GM12878 (cell line): ENCODE measurements around the gene STARD4. TPM values are rescaled to one million over a fixed set of nuclear protein-coding genes. Genes with fewer than 3 reads are reported as not detected.

Experiments
- ATAC-seq: fragments of 200-7000 bp; cut with Tn5 transposase; 3 replicates; pipeline ENCODE4 v1.9.1; 2020; ENCODE audit warnings: mild to moderate bottlenecking, moderate library complexity
- BruUV-seq: library from RNA; stranded (reverse); fragments of 400-500 nt; replicated peaks from 2 replicates; lab custom pipeline; 2021; lab: Mats Ljungman, UMichigan
- CTCF ChIA-PET: fragments of 300-600 bp; sonication (Branson Sonifier 250); formaldehyde crosslinking; extraction: SDS; loops from one replicate; lab custom pipeline; 2021; ENCODE audit warnings: inconsistent platforms; lab: Yijun Ruan, JAX
- POLR2A ChIA-PET: fragments of 350-600 bp; formaldehyde crosslinking; extraction: SDS; loops from one replicate; lab custom pipeline; 2021; ENCODE audit warnings: inconsistent platforms; lab: Charles Lee
- RAD21 ChIA-PET: fragments of 300-600 bp; sonication (Branson Sonifier 250); formaldehyde crosslinking; loops from one replicate; lab custom pipeline; 2023; ENCODE audit warnings: antibody characterized with exemption; ENCODE audit not compliant: unreplicated experiment; lab: Charles Lee
- SMC1A ChIA-PET: fragments of 300-600 bp; sonication (Branson Sonifier 250); formaldehyde crosslinking; loops from one replicate; lab custom pipeline; 2023; ENCODE audit not compliant: unreplicated experiment, uncharacterized antibody; lab: Charles Lee
- DNase-seq: peaks from one replicate; pipeline ENCODE4 v3.0.0-alpha.2; 2011; ENCODE audit warnings: low read depth, low spot score
- FAIRE-seq: peaks from 3 replicates; lab custom pipeline; 2011; peaks lifted over from hg19 to GRCh38; lab: Jason Lieb, UNC
- H2AFZ ChIP-seq: 2 replicates; pipeline ENCODE4 v1.6.0; 2011; ENCODE audit warnings: low read depth, low read length, control low read depth; ENCODE audit not compliant: control insufficient read depth
- H3K27ac ChIP-seq: 2 replicates; pipeline ENCODE4 v1.5.1; 2011; ENCODE audit warnings: control low read depth; ENCODE audit not compliant: control insufficient read depth, insufficient read depth
- H3K27me3 ChIP-seq, 2 experiments: replicated peaks in 1 of 2; 2 replicates each; pipeline versions ENCODE4 v1.6.0 to v1.6.1; 2011; ENCODE audit warnings: low read length in 1 of 2; ENCODE audit not compliant: control insufficient read depth in 2 of 2, insufficient read depth in 2 of 2
- H3K36me3 ChIP-seq, 2 experiments: 2 replicates each; pipeline ENCODE4 v1.5.1; 2011; ENCODE audit warnings: low read length in 1 of 2; ENCODE audit not compliant: control insufficient read depth in 2 of 2, insufficient read depth in 2 of 2
- H3K4me1 ChIP-seq: 2 replicates; pipeline ENCODE4 v1.6.1; 2011; ENCODE audit warnings: mild to moderate bottlenecking, low read length, moderate library complexity, mixed read lengths; ENCODE audit not compliant: control insufficient read depth, insufficient read depth
- H3K4me2 ChIP-seq: 2 replicates; pipeline ENCODE4 v1.6.0; 2011; ENCODE audit warnings: control low read depth; ENCODE audit not compliant: control insufficient read depth, insufficient read depth
- H3K4me3 ChIP-seq: fragments of 200-600 bp; sonication (generic); 2 replicates; pipeline ENCODE4 v1.5.1; 2016
- H3K79me2 ChIP-seq: 2 replicates; pipeline ENCODE4 v1.6.0; 2011; ENCODE audit warnings: low read length; ENCODE audit not compliant: control insufficient read depth, insufficient read depth
- H3K9ac ChIP-seq: 2 replicates; pipeline ENCODE4 v1.8.0; 2011; ENCODE audit warnings: low read length, control low read depth, mixed read lengths; ENCODE audit not compliant: control insufficient read depth, insufficient read depth
- H3K9me3 ChIP-seq: replicated peaks from 3 replicates; pipeline ENCODE4 v1.5.1; 2011; ENCODE audit warnings: mild to moderate bottlenecking, low read length; ENCODE audit not compliant: control insufficient read depth, insufficient read depth
- H4K20me1 ChIP-seq: 2 replicates; pipeline ENCODE4 v1.6.0; 2011; ENCODE audit not compliant: control insufficient read depth, insufficient read depth
- EED ChIP-seq: sonication (generic); IDR thresholded peaks from 2 replicates; pipeline ENCODE4 v1.6.1; 2016; ENCODE audit warnings: antibody characterized with exemption, low read depth
- GABPA ChIP-seq: IDR thresholded peaks from 2 replicates; pipeline ENCODE4 v1.6.1; 2014; ENCODE audit warnings: antibody characterized with exemption, low read depth, mild to moderate bottlenecking, inconsistent platforms
- KLF5 ChIP-seq: fragments of 450-650 bp; IDR thresholded peaks from 2 replicates; pipeline ENCODE4 v1.6.1; 2014; ENCODE audit warnings: mild to moderate bottlenecking; ENCODE audit not compliant: partially characterized antibody
- MAX ChIP-seq: IDR thresholded peaks from 2 replicates; pipeline ENCODE4 v1.6.1; 2012; ENCODE audit warnings: low read depth, low read length, improper control_type of control experiment
- MYB ChIP-seq: fragments of 150-350 bp; IDR thresholded peaks from 2 replicates; pipeline ENCODE4 v1.6.1; 2014; ENCODE audit warnings: mild to moderate bottlenecking, low read depth, low read length, borderline replicate concordance
- NBN ChIP-seq: fragments of 450-650 bp; IDR thresholded peaks from 2 replicates; pipeline ENCODE4 v1.6.1; 2016
- NR2C2 ChIP-seq: IDR thresholded peaks from 2 replicates; pipeline ENCODE4 v1.6.1; 2011; ENCODE audit warnings: borderline replicate concordance, low read depth; ENCODE audit not compliant: control insufficient read depth, insufficient read length
- RB1 ChIP-seq: fragments of 450-650 bp; formaldehyde crosslinking; IDR thresholded peaks from 2 replicates; pipeline ENCODE4 v1.6.1; 2017; ENCODE audit warnings: mild to moderate bottlenecking, borderline replicate concordance
- USF1 ChIP-seq: IDR thresholded peaks from 2 replicates; pipeline ENCODE4 v1.6.1; 2011; ENCODE audit warnings: borderline replicate concordance, low read depth, mild to moderate bottlenecking, moderate library complexity, mixed read lengths, low read length; ENCODE audit not compliant: insufficient read depth; ENCODE audit errors: extremely low read length
- ZBED1 ChIP-seq: IDR thresholded peaks from 2 replicates; pipeline ENCODE4 v1.6.1; 2016; ENCODE audit warnings: borderline replicate concordance
- ZNF592 ChIP-seq: fragments of 450-650 bp; IDR thresholded peaks from 2 replicates; pipeline ENCODE4 v1.6.1; 2017; ENCODE audit warnings: mild to moderate bottlenecking, moderate library complexity
- ZNF622 ChIP-seq: fragments of 450-650 bp; IDR thresholded peaks from 2 replicates; pipeline ENCODE4 v1.6.1; 2017; ENCODE audit warnings: mild to moderate bottlenecking, inconsistent platforms
- WGBS: methylation state at CpG from one replicate; pipeline ENCODE4 v1.1.6; 2016; ENCODE audit warnings: low lambda C conversion rate; ENCODE audit not compliant: insufficient replicate concordance, insufficient coverage; ENCODE audit errors: missing lambda C conversion rate; 5-methylcytosine and 5-hydroxymethylcytosine counted together
- in situ Hi-C: fragments of 300-500 bp; cut with MboI; formaldehyde crosslinking; loops from 9 replicates; pipeline ENCODE4 v1.14.3; 2018; ENCODE audit warnings: mixed read lengths
- intact Hi-C: fragments of 100-400 bp; cut with micrococcal nuclease; formaldehyde crosslinking; loops from one replicate; pipeline ENCODE4 v1.14.2; 2022; ENCODE audit not compliant: unreplicated experiment
- polyA plus RNA-seq, 11 experiments: library from polyadenylated mRNA; depleted of rRNA in 4 of 11; unstranded in 6 of 11; stranded (reverse) in 5 of 11; fragments of >200 nt; fragmentation: Nextera tagmentation in 4 of 11; fragmentation: Illumina TruSeq in 1 of 11; extraction: Ambion mirVana in 4 of 11; extraction: Trizol in 1 of 11; gene quantifications; 1 replicate in 1 of 11; 2 replicates in 10 of 11; pipeline versions ENCODE4 v1.2.1 to v1.2.3, GENCODE V29; 2011 to 2016; ENCODE audit warnings: inconsistent platforms in 2 of 11, missing spikeins in 2 of 11, low read depth in 1 of 11
- total RNA-seq, 4 experiments: library from RNA; depleted of rRNA in 3 of 4; stranded (reverse); fragments of >200 nt in 3 of 4; fragmentation: Illumina TruSeq in 1 of 4; extraction: Trizol in 1 of 4; gene quantifications; 2 replicates each; pipeline versions ENCODE4 v1.2.1 to v1.2.3, GENCODE V29; 2013 to 2021
- TF ChIP-seq, protein P1 (sequence below): IDR thresholded peaks from 2 replicates; pipeline ENCODE4 v1.6.1; 2012; ENCODE audit warnings: improper control_type of control experiment, low read depth, low read length; ENCODE audit not compliant: insufficient replicate concordance

Gene STARD4
- total and polyA plus RNA-seq, 10 of the 15 experiments (the other 5 are each of a cell fraction or from before 2014, with no cell fraction given): 41.9 to 190 (median 71.6) TPM

GRCh38 chr5:111535879-111536549 lies 23.7 kb upstream of the STARD4 start:
- ChIA-PET SMC1A (interaction anchor here (1.3 kb wide), 1 partner anchor 19 kb away, joined by 3 read pairs; no protein-coding TSS in a partner anchor), POLR2A (no interaction called here), CTCF (interaction anchor here (0.7 to 7.8 kb wide), 4 partner anchors 14 to 609 kb away, joined by 4 to 80 read pairs (median 40); no protein-coding TSS in a partner anchor)
- no peak overlapping the region for H3K4me2 ChIP-seq
- ATAC-seq: no peak
- no peaks in the 10 kb centered on the region for H3K79me2 ChIP-seq
- H3K27me3 ChIP-seq: no peaks in the 10 kb centered on the region
- WGBS: 0% methylated on average over 1 of the region's 1 CpG
- no peak overlapping the region for H2AFZ ChIP-seq
- in situ Hi-C loops: no loop called here
- H3K4me1 ChIP-seq: no peaks in the 10 kb centered on the region
- no peak overlapping the region for H3K27ac ChIP-seq
- FAIRE-seq: peak; percentile 18
- H4K20me1 ChIP-seq: no peaks in the 10 kb centered on the region
- H3K9ac ChIP-seq: no peak overlapping the region
- DNase-seq: no peak
- H3K4me3 ChIP-seq: no peak overlapping the region
- H3K9me3 ChIP-seq: no peaks in the 10 kb centered on the region; the same call in 2 of the 3 replicates
- H3K36me3 ChIP-seq: no peaks in the 10 kb centered on the region
- intact Hi-C loops: no loop called here
- TF ChIP-seq MYB (no peak), NBN (no peak), GABPA (no peak), KLF5 (no peak), NR2C2 (no peak), ZNF622 (no peak), EED (no peak), MAX (no peak), USF1 (no peak), ZNF592 (no peak), RB1 (no peak), ZBED1 (no peak)
- TF ChIP-seq, protein P1, sequence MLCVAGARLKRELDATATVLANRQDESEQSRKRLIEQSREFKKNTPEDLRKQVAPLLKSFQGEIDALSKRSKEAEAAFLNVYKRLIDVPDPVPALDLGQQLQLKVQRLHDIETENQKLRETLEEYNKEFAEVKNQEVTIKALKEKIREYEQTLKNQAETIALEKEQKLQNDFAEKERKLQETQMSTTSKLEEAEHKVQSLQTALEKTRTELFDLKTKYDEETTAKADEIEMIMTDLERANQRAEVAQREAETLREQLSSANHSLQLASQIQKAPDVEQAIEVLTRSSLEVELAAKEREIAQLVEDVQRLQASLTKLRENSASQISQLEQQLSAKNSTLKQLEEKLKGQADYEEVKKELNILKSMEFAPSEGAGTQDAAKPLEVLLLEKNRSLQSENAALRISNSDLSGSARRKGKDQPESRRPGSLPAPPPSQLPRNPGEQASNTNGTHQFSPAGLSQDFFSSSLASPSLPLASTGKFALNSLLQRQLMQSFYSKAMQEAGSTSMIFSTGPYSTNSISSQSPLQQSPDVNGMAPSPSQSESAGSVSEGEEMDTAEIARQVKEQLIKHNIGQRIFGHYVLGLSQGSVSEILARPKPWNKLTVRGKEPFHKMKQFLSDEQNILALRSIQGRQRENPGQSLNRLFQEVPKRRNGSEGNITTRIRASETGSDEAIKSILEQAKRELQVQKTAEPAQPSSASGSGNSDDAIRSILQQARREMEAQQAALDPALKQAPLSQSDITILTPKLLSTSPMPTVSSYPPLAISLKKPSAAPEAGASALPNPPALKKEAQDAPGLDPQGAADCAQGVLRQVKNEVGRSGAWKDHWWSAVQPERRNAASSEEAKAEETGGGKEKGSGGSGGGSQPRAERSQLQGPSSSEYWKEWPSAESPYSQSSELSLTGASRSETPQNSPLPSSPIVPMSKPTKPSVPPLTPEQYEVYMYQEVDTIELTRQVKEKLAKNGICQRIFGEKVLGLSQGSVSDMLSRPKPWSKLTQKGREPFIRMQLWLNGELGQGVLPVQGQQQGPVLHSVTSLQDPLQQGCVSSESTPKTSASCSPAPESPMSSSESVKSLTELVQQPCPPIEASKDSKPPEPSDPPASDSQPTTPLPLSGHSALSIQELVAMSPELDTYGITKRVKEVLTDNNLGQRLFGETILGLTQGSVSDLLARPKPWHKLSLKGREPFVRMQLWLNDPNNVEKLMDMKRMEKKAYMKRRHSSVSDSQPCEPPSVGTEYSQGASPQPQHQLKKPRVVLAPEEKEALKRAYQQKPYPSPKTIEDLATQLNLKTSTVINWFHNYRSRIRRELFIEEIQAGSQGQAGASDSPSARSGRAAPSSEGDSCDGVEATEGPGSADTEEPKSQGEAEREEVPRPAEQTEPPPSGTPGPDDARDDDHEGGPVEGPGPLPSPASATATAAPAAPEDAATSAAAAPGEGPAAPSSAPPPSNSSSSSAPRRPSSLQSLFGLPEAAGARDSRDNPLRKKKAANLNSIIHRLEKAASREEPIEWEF: no peak
- TF ChIP-seq, all 136 proteins: peak for 0
- BruUV-seq: no TSS peak
- RAD21 ChIA-PET: interaction anchor here (0.7 to 1.5 kb wide), 2 partner anchors 14 to 236 kb away, joined by 3 to 4 read pairs; no protein-coding TSS in a partner anchor
